Activated T-cell treated with anti-CD3 and anti-CD28 coated beads, Interleukin-2, amount 50 U/mL, for 4 hours (primary cell): Measurements from ENCODE around the gene DRG2. TPM values are rescaled to one million over a fixed set of nuclear protein-coding genes. Genes with fewer than 3 reads are reported as not detected.

ENCODE experiments used
- ATAC-seq, 2 donors: fragments of 200-7000 bp; cut with Tn5 transposase; one replicate each; pipeline ENCODE4 v1.10.0; 2021
- DNase-seq: peaks from one replicate; pipeline ENCODE4 v3.0.0-alpha.2; 2020
- H3K27me3 Mint-ChIP-seq: one replicate; pipeline ENCODE4 v1.8.0; 2021; ENCODE audit warnings: low read depth, mixed read lengths
- H3K36me3 Mint-ChIP-seq: one replicate; pipeline ENCODE4 v1.8.0; 2022; ENCODE audit warnings: mixed read lengths; ENCODE audit not compliant: insufficient read depth
- H3K4me1 Mint-ChIP-seq: one replicate; pipeline ENCODE4 v1.8.0; 2021; ENCODE audit warnings: low read depth, mixed read lengths
- H3K4me3 Mint-ChIP-seq: one replicate; pipeline ENCODE4 v1.8.0; 2021; ENCODE audit warnings: mild to moderate bottlenecking, moderate library complexity, mixed read lengths
- H3K9me3 Mint-ChIP-seq: one replicate; pipeline ENCODE4 v1.8.0; 2021; ENCODE audit warnings: mixed read lengths
- total RNA-seq, 3 donors: library from RNA; stranded (reverse); gene quantifications; one replicate each; pipeline ENCODE4 v1.2.1, GENCODE V29; 2021

DRG2 gene
- total RNA-seq, 3 donors from 2014 or later, result 68.5 to 72.0 (median 70.6) TPM

DNA sequence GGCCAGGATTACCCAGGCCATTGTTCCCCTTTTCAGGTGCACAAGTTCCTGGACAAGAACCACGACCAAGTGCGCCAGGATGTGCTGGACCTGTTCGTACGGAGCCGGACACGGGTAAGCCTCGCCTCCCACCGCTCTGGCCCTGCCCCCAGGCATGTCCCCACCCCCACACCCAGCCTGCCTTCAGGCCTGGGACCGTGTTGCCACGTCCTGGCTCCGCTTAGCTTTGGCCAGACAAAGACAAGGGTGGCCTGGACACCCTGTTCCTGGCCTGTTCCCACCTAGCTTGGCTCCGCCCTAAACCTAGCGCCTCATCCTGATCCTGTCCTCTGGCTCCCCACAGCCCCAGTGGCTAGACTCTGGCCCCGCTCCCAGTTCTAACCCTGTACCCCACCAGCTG lies 51.8 kb downstream of the DRG2 start:
- ATAC-seq, result no peak
- Mint-ChIP-seq H3K36me3 (no peaks in the 10 kb centered on the region), H3K9me3 (no peaks in the 10 kb centered on the region), H3K27me3 (no peaks in the 10 kb centered on the region), H3K4me3 (no peak overlapping the region), H3K4me1 (peaks cover 3% of the 10 kb centered on the region)
- no peak for DNase-seq

- DNase-seq (no peak), ATAC-seq (no peak)
- peaks cover 3% of the 10 kb centered on the region for H3K4me1 Mint-ChIP-seq
- no peaks in the 10 kb centered on the region for H3K27me3 Mint-ChIP-seq
- H3K9me3 Mint-ChIP-seq, result no peaks in the 10 kb centered on the region
- H3K36me3 Mint-ChIP-seq, result no peaks in the 10 kb centered on the region
- H3K4me3 Mint-ChIP-seq, result no peak overlapping the region
These were observed 52.2 kb downstream of the DRG2 start for GRCh38 chr17:18139949-18140348.

DNA sequence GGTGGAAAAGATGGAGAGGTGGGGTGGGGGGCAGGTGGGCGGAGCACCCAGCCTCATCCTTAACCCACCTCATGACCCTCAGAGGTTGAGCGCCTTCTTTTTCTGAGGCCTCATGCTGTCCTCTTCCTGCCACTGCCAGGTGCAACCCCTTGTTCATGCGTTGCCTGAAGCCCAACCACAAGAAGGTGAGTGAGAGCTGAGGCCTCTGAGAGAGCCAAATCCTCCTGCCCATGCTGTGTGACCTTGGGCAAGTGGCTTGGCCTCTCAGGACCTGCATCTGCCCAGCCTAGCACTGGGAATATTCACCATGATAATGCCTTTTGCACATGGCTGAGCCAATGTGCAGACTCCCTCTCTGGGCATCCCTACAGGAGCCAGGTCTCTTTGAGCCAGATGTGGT lies 52.9 kb downstream of the DRG2 start:
- no peaks in the 10 kb centered on the region for H3K36me3 Mint-ChIP-seq
- H3K4me1 Mint-ChIP-seq, result peaks cover 3% of the 10 kb centered on the region
- no peaks in the 10 kb centered on the region for H3K9me3 Mint-ChIP-seq
- no peaks in the 10 kb centered on the region for H3K27me3 Mint-ChIP-seq
- ATAC-seq (no peak), DNase-seq (no peak)
- no peak overlapping the region for H3K4me3 Mint-ChIP-seq

DNA sequence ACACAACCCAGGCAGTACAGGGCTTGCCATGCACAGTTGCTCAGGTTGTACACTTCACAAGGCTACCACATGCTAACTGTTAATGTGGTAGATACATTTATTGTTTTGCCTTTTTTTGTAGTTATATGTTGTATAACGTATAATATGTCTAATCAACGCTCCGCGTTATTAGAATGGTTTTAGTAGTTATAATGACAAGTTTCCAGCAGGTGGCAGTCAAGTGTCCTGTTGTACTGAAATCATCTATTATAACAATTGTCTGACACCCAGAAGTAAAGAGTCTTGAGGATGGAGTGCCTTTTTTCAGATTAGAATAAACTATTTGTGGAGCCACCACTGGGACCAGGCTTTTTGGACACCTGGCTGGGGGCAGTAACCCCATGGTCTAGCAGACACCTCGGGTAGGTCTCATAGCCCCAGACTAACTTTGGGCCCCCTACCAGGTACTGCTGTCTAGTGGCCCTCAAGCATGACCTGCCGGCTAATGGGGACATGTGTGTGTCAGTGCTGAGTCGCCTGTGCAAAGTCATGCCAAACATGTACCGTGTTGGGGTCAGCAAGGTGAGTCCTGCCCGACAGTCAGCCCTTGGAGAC lies 53.6 kb downstream of the DRG2 start:
- Mint-ChIP-seq H3K9me3 (no peaks in the 10 kb centered on the region), H3K36me3 (no peaks in the 10 kb centered on the region), H3K4me3 (no peak overlapping the region)

GRCh38 chr17:18142417-18142816 lies 54.7 kb downstream of the DRG2 start:
- H3K4me1 Mint-ChIP-seq, result peaks cover 3% of the 10 kb centered on the region
- DNase-seq (no peak), ATAC-seq (no peak)
- no peaks in the 10 kb centered on the region for H3K36me3 Mint-ChIP-seq
- H3K4me3 Mint-ChIP-seq, result no peak overlapping the region
- no peaks in the 10 kb centered on the region for H3K27me3 Mint-ChIP-seq
- H3K9me3 Mint-ChIP-seq, result no peaks in the 10 kb centered on the region

More for the DNA sequence above, 53.6 kb downstream of the DRG2 start:
- peaks cover 3% of the 10 kb centered on the region for H3K4me1 Mint-ChIP-seq
- DNase-seq (no peak), ATAC-seq (peak; percentile 57 to 69)
- H3K27me3 Mint-ChIP-seq, result no peaks in the 10 kb centered on the region

DNA sequence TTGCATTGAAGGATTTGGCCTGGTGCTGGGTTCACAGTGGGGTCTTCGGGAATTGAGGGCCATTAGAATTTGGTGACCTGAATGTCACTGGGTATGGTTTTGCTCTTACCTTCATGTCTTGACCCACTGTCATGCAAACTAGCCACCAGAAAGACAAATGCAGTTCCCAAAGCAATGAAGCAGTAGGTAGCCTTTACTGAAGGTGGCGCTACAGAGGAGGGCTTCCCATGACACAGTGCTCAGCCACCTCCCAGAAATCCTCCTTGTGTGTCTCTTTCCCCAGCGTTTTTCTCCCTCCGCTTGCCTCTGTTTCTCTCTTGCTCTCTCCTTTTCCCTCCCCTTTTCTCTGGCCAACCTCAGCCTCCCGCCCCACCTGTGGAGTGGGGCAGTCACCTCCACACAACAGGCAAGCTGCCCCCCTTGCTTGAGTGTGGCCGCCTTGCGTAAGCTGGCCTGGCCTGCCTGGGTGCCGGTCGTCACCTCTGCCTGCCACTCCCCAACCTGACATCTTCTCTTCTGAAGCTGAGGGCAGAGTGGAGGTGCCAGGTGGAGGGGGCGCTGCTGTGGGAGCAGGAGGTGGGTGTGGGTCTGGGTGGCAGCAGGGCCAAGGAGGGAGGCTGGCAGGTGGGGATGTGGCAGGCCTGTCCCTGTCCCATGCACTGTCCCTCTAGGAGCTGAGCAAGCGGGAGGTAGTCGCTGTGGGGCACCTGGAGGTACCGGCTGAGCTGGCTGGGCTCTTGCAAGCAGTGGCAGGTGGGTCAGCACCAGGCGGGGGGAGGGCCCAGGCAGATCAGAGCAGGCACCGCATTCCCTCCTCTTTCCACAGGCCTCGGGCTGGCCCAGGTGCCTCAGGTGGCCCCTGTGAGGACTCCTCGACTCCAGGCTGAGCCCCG lies 55.5 kb downstream of the DRG2 start:
- no peak for ATAC-seq
- Mint-ChIP-seq H3K4me3 (no peak overlapping the region), H3K27me3 (no peaks in the 10 kb centered on the region), H3K4me1 (peaks cover 3% of the 10 kb centered on the region), H3K36me3 (no peaks in the 10 kb centered on the region), H3K9me3 (no peaks in the 10 kb centered on the region)
- DNase-seq, result no peak

DNA sequence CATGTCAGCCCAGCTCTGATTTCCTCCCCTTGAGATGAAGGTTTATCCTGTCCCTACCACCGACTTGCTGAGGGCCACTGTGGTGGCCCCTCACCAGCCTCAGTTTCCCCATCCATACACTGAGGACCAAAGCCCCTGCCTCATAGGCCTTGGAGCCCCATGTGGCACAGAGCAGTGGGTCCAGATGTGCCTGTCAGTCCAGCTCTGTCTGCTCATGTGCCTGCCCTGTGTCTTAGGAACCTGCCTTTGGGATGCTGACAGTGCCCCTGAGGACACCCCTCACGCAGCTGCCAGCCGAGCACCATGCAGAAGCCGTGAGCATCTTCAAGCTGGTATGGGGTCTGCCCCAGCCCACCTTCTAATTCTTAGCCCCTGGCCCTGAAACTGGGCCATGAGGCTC lies 56.5 kb downstream of the DRG2 start:
- DNase-seq (no peak), ATAC-seq (no peak)
- no peaks in the 10 kb centered on the region for H3K36me3 Mint-ChIP-seq
- H3K4me1 Mint-ChIP-seq, result peaks cover 3% of the 10 kb centered on the region
- no peaks in the 10 kb centered on the region for H3K9me3 Mint-ChIP-seq
- H3K4me3 Mint-ChIP-seq, result no peak overlapping the region
- no peaks in the 10 kb centered on the region for H3K27me3 Mint-ChIP-seq

DNA sequence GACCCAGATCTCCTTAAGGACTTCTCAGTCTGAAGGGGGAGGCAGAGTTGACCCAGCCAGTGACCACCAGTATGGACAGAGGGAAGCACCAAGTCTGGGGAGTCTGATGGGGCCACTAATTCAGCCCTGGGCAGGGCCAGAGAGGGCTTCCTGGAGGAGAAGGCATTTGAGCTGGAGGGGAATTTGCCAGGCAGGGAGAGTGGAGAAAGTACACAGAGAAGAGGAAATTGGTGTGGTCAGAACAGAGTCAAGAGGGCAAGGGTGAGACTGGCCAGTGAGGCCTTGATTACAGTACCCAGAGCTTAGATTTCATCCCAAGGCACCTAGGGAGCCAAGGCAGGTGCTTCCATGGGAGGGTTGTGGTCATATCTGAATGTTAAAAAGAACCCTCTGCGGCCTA lies 57.1 kb downstream of the DRG2 start:
- Mint-ChIP-seq H3K4me3 (no peak overlapping the region), H3K27me3 (no peaks in the 10 kb centered on the region), H3K9me3 (no peaks in the 10 kb centered on the region), H3K4me1 (peaks cover 3% of the 10 kb centered on the region), H3K36me3 (no peaks in the 10 kb centered on the region)
- DNase-seq, result no peak
- ATAC-seq, result no peak

- Mint-ChIP-seq H3K4me1 (peaks cover 3% of the 10 kb centered on the region), H3K36me3 (no peaks in the 10 kb centered on the region), H3K9me3 (no peaks in the 10 kb centered on the region), H3K4me3 (no peak overlapping the region), H3K27me3 (no peaks in the 10 kb centered on the region)
- ATAC-seq (no peak), DNase-seq (no peak)
These were observed 58.1 kb downstream of the DRG2 start for GRCh38 chr17:18145811-18146210.

DNA sequence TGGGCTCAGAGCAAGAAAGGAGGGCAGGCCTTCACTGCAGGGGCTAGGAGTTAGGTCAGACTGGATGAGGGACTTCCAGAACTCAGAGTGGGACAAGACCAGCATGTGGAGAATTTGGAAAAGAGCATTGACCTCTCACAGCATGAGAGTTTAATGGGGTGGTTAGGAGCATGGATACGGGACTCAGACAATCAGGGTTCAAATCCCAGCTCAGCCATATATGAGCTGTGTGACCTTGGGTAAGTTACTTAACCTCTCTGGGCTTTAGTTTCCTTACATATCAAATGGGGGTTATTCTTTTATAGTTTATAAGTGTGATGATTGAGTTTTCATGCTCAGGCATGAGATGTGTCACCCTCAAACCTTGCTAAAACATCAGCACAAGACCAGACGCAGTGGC lies 58.5 kb downstream of the DRG2 start:
- DNase-seq (no peak), ATAC-seq (no peak)
- Mint-ChIP-seq H3K9me3 (no peaks in the 10 kb centered on the region), H3K4me1 (no peaks in the 10 kb centered on the region), H3K4me3 (no peak overlapping the region), H3K27me3 (no peaks in the 10 kb centered on the region), H3K36me3 (no peaks in the 10 kb centered on the region)

GRCh38 chr17:18146980-18147379 lies 59.2 kb downstream of the DRG2 start:
- no peak for DNase-seq
- Mint-ChIP-seq H3K9me3 (no peaks in the 10 kb centered on the region), H3K4me1 (no peaks in the 10 kb centered on the region), H3K27me3 (no peaks in the 10 kb centered on the region), H3K4me3 (no peak overlapping the region), H3K36me3 (no peaks in the 10 kb centered on the region)
- ATAC-seq, result no peak

- Mint-ChIP-seq H3K36me3 (no peaks in the 10 kb centered on the region), H3K4me1 (peaks cover under 1% of the 10 kb centered on the region), H3K27me3 (no peaks in the 10 kb centered on the region), H3K4me3 (no peak overlapping the region), H3K9me3 (no peaks in the 10 kb centered on the region)
- ATAC-seq (no peak), DNase-seq (no peak)
These were observed 60.8 kb downstream of the DRG2 start for GRCh38 chr17:18148586-18148985.

DNA sequence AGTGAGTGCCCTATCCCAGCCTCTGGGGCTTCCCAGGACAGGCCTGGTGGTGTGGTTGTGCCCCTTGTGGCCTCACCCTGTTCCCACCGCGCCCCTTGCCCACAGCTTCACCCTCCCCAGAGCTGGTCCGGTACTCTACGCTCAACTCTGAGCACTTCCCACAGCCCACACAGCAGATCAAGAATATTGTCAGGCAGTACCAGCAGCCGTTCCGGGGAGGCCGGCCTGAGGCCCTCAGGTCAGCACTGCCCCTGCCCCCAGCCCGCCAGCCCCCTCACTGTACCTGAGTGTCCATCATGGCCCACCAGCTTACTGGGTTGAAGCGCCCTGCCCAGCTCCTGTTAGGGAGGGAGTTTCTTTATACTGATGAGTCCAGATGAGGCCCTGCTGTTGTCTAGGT lies 63.5 kb downstream of the DRG2 start:
- Mint-ChIP-seq H3K9me3 (no peaks in the 10 kb centered on the region), H3K4me1 (peaks cover 7% of the 10 kb centered on the region), H3K27me3 (no peaks in the 10 kb centered on the region), H3K4me3 (no peak overlapping the region), H3K36me3 (no peaks in the 10 kb centered on the region)
- no peak for DNase-seq
- no peak for ATAC-seq

- Mint-ChIP-seq H3K36me3 (no peaks in the 10 kb centered on the region), H3K4me3 (no peak overlapping the region), H3K27me3 (no peaks in the 10 kb centered on the region), H3K9me3 (no peaks in the 10 kb centered on the region), H3K4me1 (peaks cover 19% of the 10 kb centered on the region)
- ATAC-seq, result no peak
- no peak for DNase-seq
These were observed 67.4 kb downstream of the DRG2 start for GRCh38 chr17:18155179-18155578.
